HG03442 (cell line): ENCODE measurements around the gene WDR5B.

Experiments
- ATAC-seq: cut with Tn5 transposase; IDR thresholded peaks from one replicate; pipeline ENCODE4 v1.9.1; 2021; ENCODE audit warnings: mild to moderate bottlenecking, moderate library complexity; ENCODE audit not compliant: unreplicated experiment

Gene WDR5B

GRCh38 chr3:122410111-122410510 lies 5.8 kb downstream of the WDR5B start:
- no peak for ATAC-seq

GRCh38 chr3:122409446-122409845 lies 6.4 kb downstream of the WDR5B start:
- ATAC-seq: no peak

- no peak for ATAC-seq
These were observed 7.9 kb downstream of the WDR5B start for GRCh38 chr3:122407946-122408345.

- ATAC-seq: peak; percentile 42
These were observed 9.7 kb downstream of the WDR5B start for GRCh38 chr3:122406198-122406597.

- no peak for ATAC-seq
These were observed 10.8 kb downstream of the WDR5B start for GRCh38 chr3:122405015-122405414.

GRCh38 chr3:122403489-122403888 lies 12.4 kb downstream of the WDR5B start:
- no peak for ATAC-seq

GRCh38 chr3:122398920-122399319 lies 16.9 kb downstream of the WDR5B start:
- ATAC-seq: no peak

GRCh38 chr3:122397201-122397600 lies 18.7 kb downstream of the WDR5B start:
- no peak for ATAC-seq

GRCh38 chr3:122396511-122396910 lies 19.4 kb downstream of the WDR5B start:
- ATAC-seq: no peak

GRCh38 chr3:122395582-122395981 lies 20.3 kb downstream of the WDR5B start:
- no peak for ATAC-seq

- ATAC-seq: no peak
These were observed 21.7 kb downstream of the WDR5B start for GRCh38 chr3:122394173-122394572.

- ATAC-seq: no peak
These were observed 22.7 kb downstream of the WDR5B start for GRCh38 chr3:122392868-122393844.

- no peak for ATAC-seq
These were observed 24.0 kb downstream of the WDR5B start for GRCh38 chr3:122391681-122392446.

- ATAC-seq: no peak
These were observed 25.2 kb downstream of the WDR5B start for GRCh38 chr3:122390665-122391064.

GRCh38 chr3:122389892-122390291 lies 26.0 kb downstream of the WDR5B start:
- ATAC-seq: no peak

GRCh38 chr3:122389197-122389596 lies 26.7 kb downstream of the WDR5B start:
- no peak for ATAC-seq

- ATAC-seq: no peak
These were observed 28.2 kb downstream of the WDR5B start for GRCh38 chr3:122387709-122388108.

- peak; percentile 89 for ATAC-seq
These were observed 31.8 kb downstream of the WDR5B start, which contains the start of gene FAM162A for GRCh38 chr3:122383771-122384697. FAM162A (plus strand) TSS chr3:122384182; CDS start chr3:122384266, 84 bp downstream.

- ATAC-seq: peak; percentile 36
These were observed 32.8 kb downstream of the WDR5B start, which contains the start of gene MIX23 for GRCh38 chr3:122382888-122383666. MIX23 (minus strand) TSS chr3:122383231; CDS start chr3:122383224, 7 bp downstream.

GRCh38 chr3:122377975-122378374 lies 37.9 kb downstream of the WDR5B start:
- ATAC-seq: no peak
